Activated naive CD4-positive, alpha-beta T cell treated with anti-CD3 and anti-CD28 coated beads, Interleukin-2, amount 50 U/mL, for 72 hours (primary cell): Measurements from ENCODE around the gene BIK. TPM values are rescaled to one million over a fixed set of nuclear protein-coding genes. Genes with fewer than 3 reads are reported as not detected.
A peak's percentile ranks its signal among the peaks of the same experiment; 100 is the strongest.
"Not testable (repeated sequence)": the region's sequence is repeated elsewhere in the genome, so short reads cannot be mapped to it uniquely, and the experiment has no call there.

ENCODE experiments used
- ATAC-seq, 2 donors: fragments of 150-1000 bp; cut with Tn5 transposase; 2 replicates each; pipeline ENCODE4 v1.10.0; 2021; ENCODE audit warnings: mild to moderate bottlenecking in 2 of 2, moderate library complexity in 2 of 2
- DNase-seq, 2 donors: peaks; one replicate each; pipeline ENCODE4 v3.0.0; 2021 to 2022; ENCODE audit warnings: low spot score in 2 of 2
- H3K27ac Mint-ChIP-seq, 2 donors: one replicate each; pipeline ENCODE4 v1.8.0; 2022; ENCODE audit warnings: mild to moderate bottlenecking in 2 of 2, mixed read lengths in 2 of 2
- H3K36me3 Mint-ChIP-seq, 2 donors: one replicate each; pipeline ENCODE4 v1.8.0; 2022; ENCODE audit warnings: mixed read lengths in 2 of 2
- H3K9me3 Mint-ChIP-seq, 2 donors: one replicate each; pipeline ENCODE4 v1.8.0; 2022; ENCODE audit warnings: mixed read lengths in 2 of 2
- total RNA-seq, 2 donors: library from RNA; stranded (reverse); gene quantifications; one replicate each; pipeline ENCODE4 v1.2.3, GENCODE V29; 2022

BIK gene
- total RNA-seq, 2 donors from 2014 or later = 0.98 to 1.4 TPM

- H3K27ac Mint-ChIP-seq = peak overlapping the region in 1 of 2 donors; percentile 6
- no peak for ATAC-seq
- no peaks in the 10 kb centered on the region for H3K9me3 Mint-ChIP-seq
- no peaks in the 10 kb centered on the region for H3K36me3 Mint-ChIP-seq
- DNase-seq = no peak
These were observed 16.1 kb downstream of the BIK start for GRCh38 chr22:43126501-43127165.

GRCh38 chr22:43127166-43127908, 16.8 kb downstream of the BIK start:
- Mint-ChIP-seq H3K27ac (peak overlapping the region in 1 of 2 donors; percentile 6), H3K36me3 (no peaks in the 10 kb centered on the region)
- no peak for DNase-seq

GRCh38 chr22:43128116-43128515, 17.6 kb downstream of the BIK start:
- DNase-seq (no peak), ATAC-seq (no peak)
- Mint-ChIP-seq H3K27ac (no peak overlapping the region), H3K36me3 (no peaks in the 10 kb centered on the region), H3K9me3 (no peaks in the 10 kb centered on the region)

More at GRCh38 chr22:43127166-43127908, 16.8 kb downstream of the BIK start:
- no peak for ATAC-seq
- H3K9me3 Mint-ChIP-seq = no peaks in the 10 kb centered on the region

- ATAC-seq = no peak
- Mint-ChIP-seq H3K36me3 (no peaks in the 10 kb centered on the region), H3K9me3 (no peaks in the 10 kb centered on the region), H3K27ac (no peak overlapping the region)
- no peak for DNase-seq
These were observed 18.4 kb downstream of the BIK start for GRCh38 chr22:43128928-43129424.

- no peaks in the 10 kb centered on the region for H3K36me3 Mint-ChIP-seq
- ATAC-seq = no peak
- no peak overlapping the region for H3K27ac Mint-ChIP-seq
- H3K9me3 Mint-ChIP-seq = no peaks in the 10 kb centered on the region
- DNase-seq = no peak
These were observed 19.2 kb downstream of the BIK start for GRCh38 chr22:43129426-43130425.

GRCh38 chr22:43131773-43132501, 21.4 kb downstream of the BIK start:
- H3K27ac Mint-ChIP-seq = no peak overlapping the region
- ATAC-seq (no peak), DNase-seq (no peak)
- no peaks in the 10 kb centered on the region for H3K9me3 Mint-ChIP-seq
- no peaks in the 10 kb centered on the region for H3K36me3 Mint-ChIP-seq

GRCh38 chr22:43133401-43133800, 22.9 kb downstream of the BIK start:
- no peak for DNase-seq
- Mint-ChIP-seq H3K36me3 (no peaks in the 10 kb centered on the region), H3K9me3 (no peaks in the 10 kb centered on the region), H3K27ac (no peak overlapping the region)
- no peak for ATAC-seq

GRCh38 chr22:43134553-43134952, 24.0 kb downstream of the BIK start:
- Mint-ChIP-seq H3K27ac (no peak overlapping the region), H3K36me3 (no peaks in the 10 kb centered on the region), H3K9me3 (no peaks in the 10 kb centered on the region)
- DNase-seq = no peak
- ATAC-seq = no peak

GRCh38 chr22:43135565-43135964, 25.0 kb downstream of the BIK start:
- DNase-seq (no peak), ATAC-seq (no peak)
- Mint-ChIP-seq H3K27ac (no peak overlapping the region), H3K9me3 (no peaks in the 10 kb centered on the region), H3K36me3 (peaks cover 4 to 9% of the 10 kb centered on the region in 2 donors)

GRCh38 chr22:43136255-43136654, 25.7 kb downstream of the BIK start:
- H3K9me3 Mint-ChIP-seq = no peaks in the 10 kb centered on the region
- peaks cover 4 to 10% of the 10 kb centered on the region in 2 donors for H3K36me3 Mint-ChIP-seq
- H3K27ac Mint-ChIP-seq = no peak overlapping the region
- DNase-seq (peak in 1 of 2 donors; percentile 48), ATAC-seq (peak in 1 of 2 donors; percentile 61)

GRCh38 chr22:43136801-43137200, 26.3 kb downstream of the BIK start:
- Mint-ChIP-seq H3K27ac (no peak overlapping the region), H3K9me3 (no peaks in the 10 kb centered on the region), H3K36me3 (peaks cover 4 to 10% of the 10 kb centered on the region in 2 donors)
- DNase-seq = no peak
- no peak for ATAC-seq

GRCh38 chr22:43142880-43143562, 32.5 kb downstream of the BIK start, which contains the start of gene MCAT:
TSS of gene MCAT (minus strand) at chr22:43143398. CDS start at chr22:43143348, 50 bp downstream.
- peak; percentile 95 to 97 for ATAC-seq
- H3K9me3 Mint-ChIP-seq = no peaks in the 10 kb centered on the region
- peaks cover 10 to 16% of the 10 kb centered on the region in 2 donors for H3K36me3 Mint-ChIP-seq
- DNase-seq = peak; percentile 86 to 90
- peak within 1 kb of the TSS; percentile 95 to 98 for H3K27ac Mint-ChIP-seq

- Mint-ChIP-seq H3K36me3 (peaks cover 8 to 16% of the 10 kb centered on the region in 2 donors), H3K27ac (no peak overlapping the region), H3K9me3 (no peaks in the 10 kb centered on the region)
- no peak for DNase-seq
- no peak for ATAC-seq
These were observed 34.4 kb downstream of the BIK start for GRCh38 chr22:43144949-43145348.

GRCh38 chr22:43145371-43145770, 34.8 kb downstream of the BIK start:
- not testable (repeated sequence) for ATAC-seq, DNase-seq, H3K27ac Mint-ChIP-seq, H3K9me3 Mint-ChIP-seq
- peaks cover 4 to 12% of the 10 kb centered on the region in 2 donors for H3K36me3 Mint-ChIP-seq

- ATAC-seq, H3K9me3 Mint-ChIP-seq, DNase-seq: not testable (repeated sequence)
- Mint-ChIP-seq H3K27ac (peak overlapping the region in 1 of 2 donors; percentile 46), H3K36me3 (peaks cover 7 to 12% of the 10 kb centered on the region in 2 donors)
These were observed 35.8 kb downstream of the BIK start for GRCh38 chr22:43146332-43146731.
